ENCODE measurements around the gene TRIM15.
"Not testable (repeated sequence)": the region's sequence is repeated elsewhere in the genome, so short reads cannot be mapped to it uniquely, and the experiment has no call there.

TRIM15 gene

DNA sequence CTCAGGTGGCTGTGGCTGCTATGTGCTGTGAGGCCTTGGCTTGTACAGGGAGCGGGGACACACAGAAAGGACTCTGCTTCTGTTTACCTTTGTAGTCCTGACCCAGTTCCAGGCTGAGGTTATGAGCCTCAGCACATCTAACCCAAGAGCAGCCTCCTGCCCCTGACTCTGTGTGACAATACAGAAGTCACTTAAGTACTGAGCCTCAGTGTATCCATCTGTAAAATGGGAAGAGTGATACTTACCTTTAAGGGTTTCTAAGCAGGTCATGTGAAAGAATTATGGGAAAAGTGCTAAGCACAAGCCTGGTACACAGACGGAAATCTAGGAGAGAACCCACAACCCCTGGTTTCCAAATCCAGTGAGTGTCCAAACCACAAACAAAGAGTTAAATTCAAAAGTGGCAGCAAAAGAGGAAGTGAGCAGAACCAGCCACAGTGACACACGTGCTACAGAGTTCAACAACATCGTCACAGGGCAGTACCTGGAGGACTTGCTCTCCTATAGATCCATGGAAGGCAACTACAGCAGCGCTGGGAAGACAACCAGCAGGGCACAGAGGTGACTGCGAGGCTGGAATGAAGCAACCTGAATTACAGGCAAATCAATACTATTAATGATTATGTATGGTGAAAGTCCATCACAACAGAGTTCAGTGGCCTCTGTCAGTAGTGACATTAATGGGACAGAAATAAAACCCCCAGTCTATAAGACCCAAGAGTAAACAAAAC, 37.4 kb downstream of the TRIM15 start:
- no peak for DNase-seq

DNA sequence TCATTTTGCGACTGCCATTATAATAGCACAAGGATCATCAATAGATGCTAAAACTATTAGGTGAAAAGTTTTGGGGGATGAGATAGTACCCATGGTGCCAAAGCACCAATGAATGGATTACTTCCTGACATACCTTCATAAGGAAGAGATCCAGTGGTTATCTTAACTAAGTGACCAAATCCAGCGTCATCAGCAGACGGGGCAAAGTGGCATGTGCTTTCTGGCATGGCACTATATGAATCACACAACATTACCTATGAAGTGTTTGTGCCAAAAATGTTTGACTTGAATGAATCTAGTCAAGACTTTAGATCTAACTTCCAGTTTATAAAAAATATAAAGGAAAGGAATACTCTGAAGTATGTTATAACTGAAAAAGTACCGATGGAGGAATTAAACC, 39.0 kb downstream of the TRIM15 start:
- no peak for DNase-seq

DNA sequence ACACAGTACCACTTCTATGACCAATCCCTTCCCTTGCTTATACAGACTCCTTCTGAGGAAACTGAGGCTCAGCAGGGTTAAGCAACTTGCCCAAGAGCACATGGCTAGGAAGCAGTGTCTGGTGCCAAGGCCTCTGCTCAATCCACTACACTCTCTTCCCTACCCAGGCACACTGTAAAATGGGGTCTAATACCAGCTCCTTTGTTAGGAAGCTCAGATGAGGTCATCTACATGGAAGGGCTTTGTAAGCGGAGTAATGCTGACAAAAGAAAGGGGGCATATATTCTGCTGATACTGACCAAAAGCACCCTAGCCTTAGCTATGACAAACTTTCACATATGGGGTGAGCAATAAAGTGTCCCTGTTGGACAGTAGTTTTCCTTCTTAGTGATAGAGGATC, 40.8 kb downstream of the TRIM15 start:
- DNase-seq, result no peak

DNA sequence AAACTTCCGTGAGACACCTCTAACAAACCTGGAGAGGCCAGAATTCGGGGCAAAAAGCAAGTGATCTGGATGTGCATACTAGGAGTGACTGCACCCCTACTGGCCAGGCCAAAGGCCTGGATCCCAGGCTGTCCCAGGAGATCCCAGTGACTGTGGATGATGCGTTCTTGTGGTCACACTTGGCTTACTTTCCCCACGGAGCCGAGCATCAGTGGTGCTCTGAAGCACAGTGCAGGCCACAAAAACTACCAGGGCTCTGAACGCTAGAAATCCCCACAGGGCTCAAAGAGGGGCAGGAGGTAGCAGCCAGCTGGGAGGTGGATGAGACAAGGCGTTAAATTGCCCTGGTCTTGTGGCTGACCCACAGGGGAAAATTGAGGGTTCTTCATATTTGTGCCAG, 42.8 kb downstream of the TRIM15 start:
- DNase-seq, result no peak

DNA sequence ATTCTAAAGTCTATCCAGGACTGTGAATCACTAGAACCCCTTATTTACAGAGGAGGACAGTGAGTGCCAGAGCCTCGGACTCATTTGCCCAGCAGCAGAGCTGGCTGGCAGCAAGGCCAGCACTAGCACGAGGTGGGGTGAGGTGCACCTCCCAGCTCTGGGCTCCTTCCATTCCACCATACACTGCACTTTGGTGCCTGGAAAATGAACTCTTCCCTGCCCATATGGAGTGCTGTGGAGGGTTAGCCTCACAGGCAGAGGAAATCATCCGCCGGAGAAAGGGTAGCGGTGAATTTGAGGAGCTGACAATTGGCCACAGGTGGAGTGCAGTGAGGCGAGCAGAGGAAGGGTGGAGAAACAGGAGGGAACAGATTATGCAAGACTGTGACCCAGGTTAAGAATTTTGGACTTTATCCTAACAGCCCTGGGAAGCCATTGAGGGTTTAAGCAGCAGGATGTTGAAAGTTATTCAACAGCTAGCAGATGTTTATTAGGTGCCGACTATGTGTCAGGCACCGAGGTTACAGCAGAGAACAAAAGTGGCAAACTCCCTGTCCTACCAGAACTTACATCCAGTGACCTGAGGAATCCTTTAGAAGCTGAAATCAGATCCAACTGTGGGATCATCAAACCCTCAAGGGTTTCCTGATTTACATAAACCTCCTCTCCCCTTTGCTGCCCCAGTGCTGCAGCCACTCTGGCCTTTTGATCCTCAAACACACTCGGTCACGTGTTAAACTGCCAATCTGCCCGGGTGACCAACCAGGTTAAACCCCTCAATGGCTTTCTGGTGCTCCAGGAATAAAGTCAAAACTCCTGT, 43.7 kb downstream of the TRIM15 start:
- no peak for DNase-seq

DNA sequence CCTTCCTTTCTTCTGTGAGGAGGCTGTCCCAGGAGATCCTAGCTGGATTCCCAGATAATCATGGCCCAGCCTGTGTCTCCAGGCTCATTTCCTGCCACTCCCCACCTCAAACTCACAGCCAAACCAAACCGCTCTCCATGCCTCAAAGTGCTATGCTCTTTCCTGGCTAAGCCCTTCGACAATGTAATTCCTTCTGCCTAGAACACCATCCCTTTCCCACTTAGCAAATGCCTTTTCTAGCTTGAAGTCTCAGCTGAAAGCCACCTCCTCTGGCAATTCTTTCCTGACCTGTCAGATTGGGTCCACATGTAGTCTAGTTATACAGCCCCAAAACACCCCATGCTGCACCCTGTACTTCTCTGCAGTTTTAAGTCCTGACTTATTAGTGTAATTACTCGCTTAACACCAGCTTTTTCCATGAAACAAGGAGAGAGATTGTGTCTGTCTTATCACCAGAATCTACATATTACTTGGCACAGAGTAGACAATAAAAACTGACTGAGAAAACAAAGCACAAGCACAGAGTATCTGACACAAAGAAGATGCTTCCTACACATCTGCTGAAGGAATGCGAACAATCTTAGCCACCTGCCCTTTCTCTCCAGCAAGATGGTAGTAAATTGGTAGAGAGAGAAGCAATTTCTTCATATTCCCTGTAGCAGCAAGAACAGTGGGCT, 44.4 kb downstream of the TRIM15 start:
- no peak for DNase-seq

DNA sequence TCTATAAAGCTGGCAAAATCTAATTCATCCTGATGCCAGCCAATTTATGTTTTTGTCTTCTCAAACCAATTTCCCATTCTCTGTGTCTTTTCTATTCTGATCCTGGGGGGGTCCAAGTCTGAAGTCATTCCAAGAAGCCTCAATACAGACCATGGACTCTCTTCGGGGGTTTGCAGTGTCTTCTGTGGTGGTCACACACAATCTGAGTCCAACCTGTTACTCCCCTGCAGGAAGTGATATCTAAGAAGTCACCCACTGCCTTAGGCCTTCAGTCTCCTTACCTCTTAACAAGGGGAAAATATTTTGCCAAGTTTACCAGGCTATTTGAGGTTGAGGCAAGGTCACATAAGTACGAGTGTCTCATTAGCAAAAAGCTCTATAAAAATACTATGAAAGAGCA, 48.0 kb downstream of the TRIM15 start:
- DNase-seq, result no peak

DNA sequence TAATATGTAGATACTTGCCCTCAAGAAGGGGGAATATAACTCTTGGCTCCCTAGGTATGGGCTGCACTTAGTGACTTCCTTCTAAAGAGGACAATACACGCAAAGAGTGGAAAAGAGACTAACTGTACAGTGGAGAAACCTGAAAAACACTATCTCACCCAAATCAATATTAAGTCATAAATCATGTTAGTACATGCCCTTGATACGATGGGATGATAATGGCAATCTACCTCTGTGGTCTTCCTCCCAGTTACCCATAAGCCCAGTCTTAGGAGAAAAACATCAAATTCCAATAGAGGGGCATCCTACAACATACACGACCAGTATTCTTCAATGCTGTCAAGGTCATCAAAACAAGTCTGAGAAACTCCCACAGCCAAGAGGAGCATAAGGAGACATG, 48.6 kb downstream of the TRIM15 start:
- no peak for DNase-seq

DNA sequence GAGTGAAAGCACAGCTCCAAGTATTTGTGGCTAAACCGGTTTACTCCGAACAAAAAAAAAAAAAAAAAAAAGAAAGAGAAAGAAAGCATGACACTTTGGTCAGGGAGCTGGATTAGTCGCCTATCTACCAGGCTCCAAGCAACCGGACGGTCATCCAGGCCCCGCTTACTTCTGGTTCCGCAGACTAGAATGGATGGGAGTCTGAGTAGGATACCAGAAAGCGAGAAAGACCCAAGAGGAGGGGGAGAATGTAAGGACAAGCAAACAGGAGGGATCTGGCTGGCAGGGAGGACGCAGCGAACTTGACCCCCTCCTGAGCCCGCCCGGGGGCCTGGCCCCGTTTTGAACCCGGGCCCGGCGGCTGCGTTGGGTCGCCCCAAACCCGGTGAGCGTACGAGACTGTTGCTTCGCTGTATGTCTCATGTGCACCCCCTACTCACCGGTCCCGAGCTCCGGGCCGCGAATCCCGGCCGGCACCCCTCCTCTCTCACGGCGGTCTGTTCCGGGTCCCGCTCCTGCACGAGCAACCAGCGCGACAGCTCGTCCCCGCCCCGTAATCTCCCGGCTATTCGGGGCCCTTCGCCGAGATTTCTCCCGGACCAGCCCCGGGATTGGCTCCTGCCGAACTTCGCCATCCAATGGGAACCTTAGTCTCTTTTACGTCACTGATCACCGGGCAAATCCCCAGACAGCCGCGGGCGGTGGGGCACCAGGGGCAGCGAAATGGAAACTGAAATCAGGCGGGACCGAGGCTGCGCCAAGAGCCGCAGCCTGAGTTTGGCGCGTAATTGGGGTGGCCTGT, 49.7 kb downstream of the TRIM15 start, which contains the start of gene TRIM26:
Gene TRIM26, minus strand, starts transcription at position 542 of the 802 bp plus-strand sequence. CDS start 14,303 bp downstream, outside the sequence.
- peak; percentile 97 for DNase-seq

DNA sequence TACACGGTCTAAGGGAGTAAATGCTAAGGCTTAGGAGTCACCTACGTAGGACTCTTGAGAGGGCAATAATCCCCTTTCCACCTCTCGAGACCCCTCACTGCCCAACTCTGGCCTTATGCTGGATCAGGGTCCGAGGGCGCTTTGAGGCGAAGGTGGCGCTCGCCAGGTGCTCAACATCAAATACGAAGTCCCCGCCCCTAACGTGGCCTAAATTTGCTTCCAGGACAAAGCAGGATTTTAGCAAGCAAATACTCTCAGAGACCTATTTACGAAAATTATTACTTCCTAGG, 50.3 kb downstream of the TRIM15 start:
- no peak for DNase-seq

DNA sequence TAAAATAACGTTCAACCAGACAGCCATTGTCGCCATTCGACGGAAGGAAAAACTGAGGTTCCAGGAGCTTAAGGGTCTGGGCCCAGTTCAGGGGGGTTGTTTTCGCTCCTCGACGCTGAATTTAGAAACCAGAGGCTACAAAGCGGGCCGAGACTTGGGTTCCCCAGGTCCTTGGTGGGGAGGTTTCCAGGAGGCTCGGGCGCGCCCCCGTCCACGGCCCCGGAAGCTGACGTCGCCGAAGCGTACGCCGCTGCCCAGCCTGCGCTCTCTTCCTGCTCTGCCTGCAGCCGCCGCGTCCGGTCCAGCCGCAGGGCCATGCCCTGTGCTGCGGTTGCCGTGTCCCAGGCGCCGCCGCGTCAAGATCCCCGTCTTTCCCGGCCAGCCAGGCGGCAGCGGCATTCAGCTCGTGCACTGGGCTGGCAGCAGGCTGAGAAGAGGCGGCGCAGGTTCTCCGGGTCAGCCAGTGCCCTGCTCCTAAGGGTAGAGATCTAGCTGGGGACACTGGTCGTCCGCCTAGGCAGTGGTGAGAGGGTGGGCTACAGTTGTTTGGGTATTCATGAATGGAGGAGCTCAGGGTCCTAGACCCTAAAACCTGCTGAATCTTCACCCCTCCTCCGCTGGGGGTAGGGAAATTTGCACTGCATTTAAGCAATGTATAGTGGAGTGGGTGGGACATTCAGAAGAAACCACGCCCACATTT, 50.8 kb downstream of the TRIM15 start:
- DNase-seq, result peak; percentile 88

DNA sequence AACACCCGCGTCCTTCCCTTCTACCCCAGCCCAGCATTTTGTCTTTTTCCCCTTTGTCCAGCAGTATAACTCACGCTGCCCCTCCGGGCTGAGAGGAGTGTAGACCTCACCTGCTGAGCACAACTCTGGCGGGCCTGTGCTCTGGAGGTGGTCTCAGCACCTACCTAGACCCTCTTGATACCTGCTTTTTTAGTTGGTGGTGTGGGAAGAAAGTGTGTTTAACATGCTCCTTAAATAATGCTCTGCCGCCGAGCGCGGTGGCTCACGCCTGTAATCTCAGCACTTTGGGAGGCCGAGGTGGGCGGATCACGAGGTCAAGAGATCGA, 51.3 kb downstream of the TRIM15 start:
- no peak for DNase-seq

DNA sequence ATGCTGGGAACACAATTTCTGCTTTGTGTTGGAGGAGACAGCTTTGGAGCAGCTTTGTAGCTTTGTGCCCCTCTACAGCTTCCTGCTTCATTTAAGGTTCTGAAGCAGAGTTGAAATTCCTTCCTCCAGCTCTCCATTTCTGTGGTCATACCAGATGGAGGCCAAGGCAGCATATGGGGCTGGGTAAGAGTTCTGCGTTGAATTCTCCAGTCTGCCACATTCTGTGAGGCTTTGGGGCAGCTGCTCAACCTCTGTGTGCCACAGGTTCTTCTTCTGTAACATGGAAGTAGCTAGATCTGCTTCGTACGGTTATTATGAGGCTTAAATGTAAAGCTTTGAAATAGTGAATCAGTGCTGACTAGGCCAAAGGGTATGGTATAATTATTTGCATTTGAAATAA, 52.8 kb downstream of the TRIM15 start:
- DNase-seq, result no peak

DNA sequence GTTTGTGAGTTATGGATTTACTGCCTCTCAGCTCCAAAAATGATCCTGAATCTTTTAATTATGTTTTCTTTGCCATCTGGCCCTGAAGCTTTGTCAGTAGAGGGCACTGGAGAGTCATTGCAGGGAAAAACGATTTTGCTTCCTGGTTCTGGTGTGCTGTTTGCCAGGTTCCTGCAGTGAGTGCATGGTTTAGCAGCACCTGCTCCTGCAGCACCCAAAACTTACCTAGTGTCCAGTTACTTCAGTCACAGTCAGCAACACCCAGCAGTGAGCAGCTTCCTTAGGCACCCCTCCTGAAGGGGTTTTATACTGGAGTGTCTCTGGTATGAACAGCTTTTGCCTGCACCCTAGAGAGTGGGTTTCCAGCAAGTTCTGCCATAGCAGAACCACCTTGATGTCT, 55.9 kb downstream of the TRIM15 start:
- peak; percentile 77 for DNase-seq

DNA sequence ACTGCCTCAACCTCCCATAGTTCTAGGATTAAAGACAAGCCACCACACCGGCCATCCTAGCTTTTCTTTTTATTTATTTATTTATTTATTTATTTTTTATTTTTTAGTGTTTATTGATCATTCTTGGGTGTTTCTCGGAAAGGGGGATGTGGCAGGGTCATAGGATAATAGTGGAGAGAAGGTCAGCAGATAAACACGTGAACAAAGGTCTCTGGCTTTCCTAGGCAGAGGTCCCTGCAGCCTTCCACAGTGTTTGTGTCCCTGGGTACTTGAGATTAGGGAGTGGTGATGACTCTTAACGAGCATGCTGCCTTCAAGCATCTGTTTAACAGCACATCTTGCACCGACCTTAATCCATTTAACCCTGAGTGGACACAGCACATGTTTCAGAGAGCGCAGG, 58.0 kb downstream of the TRIM15 start:
- DNase-seq, result not testable (repeated sequence)

DNA sequence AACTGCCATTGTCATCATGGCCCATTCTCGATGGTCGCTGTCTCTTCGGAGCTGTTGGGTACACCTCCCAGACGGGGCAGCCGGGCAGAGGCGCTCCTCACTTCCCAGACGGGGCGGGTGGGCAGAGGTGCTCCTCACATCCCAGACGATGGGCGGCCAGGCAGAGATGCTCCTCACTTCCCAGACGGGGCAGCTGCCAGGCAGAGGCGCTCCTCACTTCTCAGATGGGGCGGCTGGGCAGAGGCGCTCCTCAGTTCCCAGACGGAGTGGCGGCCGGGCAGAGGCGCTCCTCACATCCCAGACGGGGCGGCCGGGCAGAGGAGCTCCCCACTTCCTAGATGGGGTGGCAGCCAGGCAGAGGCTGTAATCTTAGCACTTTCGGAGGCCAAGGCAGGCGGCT, 58.6 kb downstream of the TRIM15 start:
- not testable (repeated sequence) for DNase-seq
